CD4-positive, alpha-beta T cell treated with Interleukin-4 for 4 hours (primary cell): Measurements from ENCODE around the gene ARMC12.
"Not testable (repeated sequence)": the region's sequence is repeated elsewhere in the genome, so short reads cannot be mapped to it uniquely, and the experiment has no call there.

Experiments used
- DNase-seq: peaks from one replicate; pipeline ENCODE4 v3.0.0-alpha.2; 2020

The ARMC12 gene

GRCh38 chr6:35736982-35737412 is at the start of gene ARMC12:
TSS of gene ARMC12 (plus strand) at chr6:35737032. CDS start at chr6:35737109, 77 bp downstream.
- DNase-seq, result no peak

DNA sequence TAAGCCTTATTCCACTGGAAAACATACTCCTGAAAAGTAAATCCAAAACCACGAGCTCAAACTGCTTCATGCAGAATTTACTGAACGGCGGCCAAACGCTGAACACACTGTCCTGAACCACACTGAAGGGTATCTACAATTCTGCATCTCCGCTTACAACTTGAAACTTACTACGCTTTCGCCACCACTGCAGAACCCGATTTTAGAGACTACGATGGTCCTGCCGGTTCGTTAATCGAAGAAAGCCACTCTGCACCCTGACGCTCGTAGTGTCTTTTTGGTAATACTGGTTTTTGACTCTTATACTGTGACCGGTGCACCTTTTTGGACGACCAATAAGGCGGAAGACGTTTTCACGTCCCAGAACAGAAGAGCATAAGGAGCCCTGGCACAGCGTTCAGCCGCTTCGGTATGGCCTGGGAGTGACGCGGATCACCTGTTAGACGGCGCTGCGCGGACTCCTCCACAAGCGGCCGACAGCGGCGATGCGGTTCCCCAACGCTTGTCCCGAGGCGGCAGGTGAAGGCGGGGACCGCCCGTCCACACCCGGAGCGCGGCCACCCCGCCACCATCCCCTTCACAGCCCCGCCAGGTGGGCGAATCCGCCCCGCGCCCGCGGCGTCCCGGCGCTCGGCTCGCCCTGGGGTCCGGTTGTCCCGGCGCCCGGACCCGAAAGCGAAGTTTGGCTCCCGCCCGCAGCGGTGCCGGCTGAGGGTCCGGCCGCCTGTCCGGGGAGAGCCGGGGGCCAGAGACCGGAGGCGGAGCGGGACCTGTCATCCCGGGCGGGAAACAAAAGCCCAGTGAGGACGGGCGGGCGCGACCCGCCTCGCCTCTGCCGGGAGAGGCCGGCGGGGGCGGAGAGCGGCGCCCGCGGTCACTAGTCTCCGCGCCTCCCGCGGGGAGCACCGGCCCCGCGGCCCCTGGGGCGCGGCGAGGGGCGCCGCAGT is 48.9 kb upstream of the ARMC12 start:
- DNase-seq, result peak; percentile 50

GRCh38 chr6:35688605-35689322 is 48.1 kb upstream of the ARMC12 start, which contains the start of gene FKBP5:
TSS of gene FKBP5 (minus strand) at chr6:35688915. CDS start at chr6:35642824, 46,091 bp downstream.
- DNase-seq, result peak; percentile 84

GRCh38 chr6:35690006-35690405 is 46.8 kb upstream of the ARMC12 start:
- not testable (repeated sequence) for DNase-seq

DNA sequence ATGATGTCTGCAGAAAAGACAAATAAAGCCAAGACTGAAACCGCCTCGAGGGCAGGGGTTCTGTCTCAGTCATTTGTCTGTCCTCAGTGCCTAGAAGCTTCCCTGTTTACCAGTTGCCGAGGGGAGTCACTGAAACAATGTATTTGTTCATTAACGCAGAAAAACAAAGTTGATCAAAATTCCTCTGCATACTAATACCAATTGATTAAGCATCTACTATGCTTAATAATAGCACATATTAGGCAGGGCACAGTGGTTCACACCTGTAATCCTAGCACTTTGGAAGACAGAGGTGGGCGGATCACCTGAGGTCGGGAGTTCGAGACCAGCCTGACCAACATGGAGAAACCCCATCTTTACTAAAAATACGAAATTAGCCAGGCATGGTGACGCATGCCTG is 46.3 kb upstream of the ARMC12 start:
- DNase-seq, result no peak

DNA sequence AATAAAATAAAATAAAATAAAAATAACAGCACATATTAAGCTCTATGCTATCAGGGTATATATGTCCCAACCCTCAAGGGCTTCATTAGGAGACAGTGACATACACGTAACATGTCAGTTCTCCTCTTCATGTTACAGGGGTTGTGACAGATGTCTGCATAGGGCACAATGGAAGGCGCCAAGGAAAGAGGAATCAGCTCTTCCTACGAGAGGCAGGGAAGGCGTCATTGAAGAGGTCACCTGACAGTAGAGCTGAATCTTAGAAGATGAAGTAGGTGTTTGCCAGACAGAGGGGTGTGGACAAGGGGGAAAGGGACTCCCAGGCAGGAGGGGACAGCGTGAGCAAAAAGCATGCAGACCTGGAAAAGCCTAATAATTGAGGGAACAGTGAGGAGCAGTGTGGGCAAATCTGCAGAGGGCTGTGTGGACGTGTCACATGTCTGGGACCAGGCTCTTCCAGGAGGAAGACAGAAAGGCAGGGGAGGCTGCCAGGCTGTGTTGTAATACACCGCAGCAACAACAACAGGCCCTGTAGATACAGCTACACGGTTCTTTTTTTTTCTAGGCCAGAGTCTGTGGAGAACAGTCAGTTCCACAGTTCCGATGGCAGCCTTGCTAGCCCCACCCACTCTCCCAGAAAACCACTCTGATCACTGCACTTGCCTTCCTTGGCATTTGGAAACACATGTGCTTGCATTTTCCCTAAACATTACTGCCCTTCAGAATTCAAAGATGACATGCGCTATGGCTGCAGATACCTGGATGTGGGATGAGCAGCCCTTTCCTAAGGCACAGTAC is 45.6 kb upstream of the ARMC12 start:
- DNase-seq, result no peak

- no peak for DNase-seq
Measured at GRCh38 chr6:35694462-35694861, 42.4 kb upstream of the ARMC12 start.

DNA sequence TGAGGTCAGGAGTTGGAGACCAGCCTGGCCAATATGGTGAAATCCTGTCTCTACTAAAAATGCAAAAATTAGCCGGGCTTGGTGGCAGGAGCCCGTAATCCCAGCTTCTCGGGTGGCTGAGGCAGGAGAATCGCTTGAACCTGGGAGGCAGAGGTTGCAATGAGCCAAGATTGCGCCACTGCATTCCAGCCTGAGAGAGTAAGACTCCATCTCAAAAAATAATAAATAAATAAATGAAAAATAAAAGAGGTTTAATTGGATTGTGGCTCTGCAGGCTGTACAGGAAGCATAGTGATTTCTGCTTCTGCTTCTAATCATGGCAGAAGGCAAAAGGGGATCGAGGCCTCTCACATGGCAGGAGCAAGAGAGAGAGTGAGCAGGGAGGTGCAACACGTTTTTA is 38.4 kb upstream of the ARMC12 start:
- not testable (repeated sequence) for DNase-seq

DNA sequence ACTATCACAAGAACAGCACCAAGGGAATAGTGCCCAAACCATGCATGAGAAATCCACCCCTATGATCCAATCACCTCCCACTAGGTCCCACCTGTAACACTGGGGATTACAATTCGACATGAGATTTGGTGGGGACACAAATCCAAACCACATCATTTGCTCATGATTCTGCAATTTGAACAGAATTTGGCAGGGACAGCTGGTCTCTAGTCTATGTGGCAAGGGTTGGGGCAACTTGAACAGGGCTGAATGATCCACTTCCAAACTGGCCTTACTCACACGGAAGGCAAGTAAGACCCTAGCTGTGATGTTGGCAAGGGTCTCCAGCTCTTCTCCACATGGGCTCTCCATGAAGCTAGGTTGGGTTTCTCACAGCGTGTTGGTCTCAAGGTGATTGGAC is 38.0 kb upstream of the ARMC12 start:
- no peak for DNase-seq

- DNase-seq, result no peak
Measured at GRCh38 chr6:35703554-35703953, 33.3 kb upstream of the ARMC12 start.

DNA sequence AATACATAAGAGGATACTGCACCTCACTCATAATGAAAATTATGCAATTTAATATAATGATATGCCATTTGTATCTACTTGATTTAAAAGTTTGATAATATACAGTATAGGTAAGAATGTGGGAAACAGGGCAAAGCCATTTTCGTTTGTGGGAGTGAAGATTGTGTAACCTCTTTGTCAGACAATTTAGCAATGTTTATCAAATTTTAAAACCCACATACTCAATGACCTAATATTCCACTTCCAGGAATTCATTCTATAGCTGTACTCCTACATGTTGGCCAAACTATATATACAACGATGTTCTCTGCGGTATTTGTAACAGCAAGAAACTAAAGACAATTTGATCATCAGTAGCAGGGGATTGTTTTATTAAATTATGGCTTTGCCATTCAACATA is 30.4 kb upstream of the ARMC12 start:
- no peak for DNase-seq

DNA sequence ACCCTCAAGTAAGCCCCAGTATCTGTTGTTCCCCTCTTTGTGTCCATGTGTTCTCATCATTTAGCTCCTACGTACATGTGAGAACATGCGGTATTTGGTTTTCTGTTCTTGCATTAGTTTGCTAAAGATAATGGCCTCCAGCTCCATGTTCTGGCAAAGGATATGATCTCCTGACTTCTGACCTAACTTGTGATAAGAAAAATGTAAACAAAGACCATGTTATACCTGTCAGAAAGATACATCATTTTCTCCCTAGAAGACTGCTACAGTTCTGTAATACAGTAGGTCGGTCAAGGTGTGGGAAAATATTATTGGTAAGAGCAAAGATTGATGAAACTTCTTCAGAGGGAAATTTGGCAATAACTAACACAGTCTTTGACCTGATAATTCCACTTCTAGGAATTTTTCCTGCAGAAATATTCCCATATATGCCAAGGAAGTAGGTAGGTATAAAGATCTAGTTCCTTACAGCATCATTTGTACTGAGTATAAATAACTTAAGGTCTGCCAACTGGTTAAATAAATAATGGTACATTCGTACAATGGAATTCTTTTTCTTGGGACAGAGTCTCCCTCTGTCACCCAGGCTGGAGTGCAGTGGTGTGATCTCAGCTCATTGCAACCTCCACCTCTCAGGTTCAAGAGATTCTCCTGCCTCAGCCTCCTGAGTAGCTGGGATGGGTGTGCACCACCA is 29.0 kb upstream of the ARMC12 start:
- no peak for DNase-seq

GRCh38 chr6:35708585-35708984 is 28.2 kb upstream of the ARMC12 start:
- DNase-seq, result no peak

DNA sequence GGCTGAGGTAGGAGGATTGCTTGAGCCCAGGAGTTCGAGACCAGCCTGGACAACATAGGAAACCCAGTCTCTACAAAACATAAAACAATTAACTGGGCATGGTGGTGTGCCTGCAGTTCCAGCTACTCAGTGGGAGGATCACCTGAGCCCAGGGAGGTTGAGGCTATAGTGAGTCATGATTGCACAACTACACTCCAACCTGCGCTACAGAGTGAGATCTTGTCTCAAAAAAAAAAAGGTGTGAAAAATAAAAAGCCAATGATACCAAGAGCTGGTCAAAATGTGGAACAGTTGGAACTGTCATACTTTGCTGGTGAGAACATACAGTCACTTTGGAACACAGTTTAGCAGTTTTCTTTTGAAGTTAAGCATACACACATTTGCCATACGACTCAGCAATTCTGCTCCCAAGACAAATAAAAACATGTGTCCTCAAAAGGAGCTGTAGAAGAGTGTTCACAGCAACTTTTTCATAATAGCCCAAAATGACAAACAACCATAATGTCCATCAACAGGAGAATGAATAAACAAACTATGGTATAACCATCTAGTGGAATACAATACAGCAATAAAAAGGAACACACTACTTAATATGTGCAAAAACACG is 26.5 kb upstream of the ARMC12 start:
- peak; percentile 40 for DNase-seq

- no peak for DNase-seq
Measured at GRCh38 chr6:35711731-35712130, 25.1 kb upstream of the ARMC12 start.

DNA sequence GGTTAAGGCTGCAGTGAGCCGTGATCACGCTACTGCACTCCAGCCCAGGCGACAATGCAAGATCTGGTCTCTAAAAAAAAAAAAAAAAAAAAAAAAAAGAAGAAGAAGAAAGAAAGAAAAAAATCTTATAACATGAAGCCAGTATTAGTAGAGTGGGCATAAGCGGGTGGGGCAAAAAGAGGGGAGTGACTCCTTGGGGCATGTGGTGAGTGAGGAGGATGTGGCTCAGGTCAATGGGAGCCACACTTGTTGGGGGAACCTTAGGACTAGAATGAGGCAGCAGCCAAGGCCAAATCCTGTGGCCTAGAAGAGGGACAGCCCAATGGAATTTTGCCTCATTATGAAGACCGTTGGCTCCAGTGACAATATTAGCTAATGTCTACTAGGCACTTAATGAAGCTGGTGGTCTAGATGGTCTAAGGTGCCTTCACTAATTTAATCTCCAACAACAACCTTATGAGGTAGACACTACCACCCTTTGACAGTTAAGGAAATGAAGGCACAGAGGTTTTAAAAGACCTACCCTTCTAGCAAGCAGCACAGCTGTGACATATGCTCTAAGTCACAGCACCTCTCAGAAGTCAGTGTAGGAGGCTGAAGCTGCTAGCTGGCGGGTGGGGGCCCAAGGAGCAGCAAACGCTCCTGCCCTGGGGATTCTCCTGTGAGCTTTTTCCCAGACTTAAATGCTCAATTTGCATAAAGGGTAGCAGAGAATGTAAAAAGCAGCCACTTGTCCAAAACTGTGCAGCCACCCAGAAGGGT is 23.6 kb upstream of the ARMC12 start:
- DNase-seq, result no peak

DNA sequence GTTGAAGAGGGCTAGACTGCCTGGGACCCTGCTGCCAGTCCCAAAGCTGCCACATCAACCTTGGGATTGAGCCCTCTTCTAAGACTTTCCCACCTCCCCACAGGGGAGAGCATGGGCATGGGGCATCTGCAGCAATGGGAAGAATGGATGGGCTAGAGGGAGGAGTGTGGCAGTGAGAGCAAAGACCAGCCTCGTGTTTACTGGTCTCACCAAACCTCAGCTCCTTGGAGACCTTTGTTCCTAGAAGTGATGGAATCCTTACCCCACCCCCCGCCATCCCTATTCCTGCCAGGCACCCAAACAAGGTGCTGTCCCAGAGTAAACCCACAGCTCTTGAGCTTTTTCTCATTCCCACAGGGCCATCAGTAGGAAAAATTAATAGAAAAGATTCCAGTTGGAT is 20.0 kb upstream of the ARMC12 start:
- DNase-seq, result no peak

- DNase-seq, result no peak
Measured at GRCh38 chr6:35717449-35718374, 19.1 kb upstream of the ARMC12 start.

- DNase-seq, result no peak
Measured at GRCh38 chr6:35718375-35718736, 18.5 kb upstream of the ARMC12 start.

- DNase-seq, result peak; percentile 27
Measured at GRCh38 chr6:35718911-35719381, 17.9 kb upstream of the ARMC12 start.
